IMR-90 (cell line): ENCODE results near the gene ADAMTSL2. TPM values are rescaled to one million over a fixed set of nuclear protein-coding genes. Genes with fewer than 3 reads are reported as not detected.

Experiments used
- ATAC-seq: fragments of 200-7000 bp; cut with Tn5 transposase; 2 replicates; pipeline ENCODE4 v1.9.1; 2020; ENCODE audit warnings: low read depth, mild to moderate bottlenecking, moderate library complexity
- BruUV-seq: library from RNA; stranded (reverse); fragments of 400-500 nt; replicated peaks from 2 replicates; lab custom pipeline; 2021; lab: Mats Ljungman, UMichigan
- CTCF ChIA-PET: fragments of 300-600 bp; formaldehyde crosslinking; extraction: SDS; loops from one replicate; lab custom pipeline; 2021; ENCODE audit warnings: antibody characterized with exemption; lab: Yijun Ruan, JAX
- POLR2A ChIA-PET: fragments of 300-600 bp; sonication (Branson Sonifier 250); formaldehyde crosslinking; loops from one replicate; lab custom pipeline; 2022; ENCODE audit warnings: antibody characterized with exemption; ENCODE audit not compliant: unreplicated experiment; lab: Charles Lee
- DNase-seq: peaks from one replicate; pipeline ENCODE4 v3.0.0; 2013
- H2AFZ ChIP-seq: replicated peaks from 2 replicates; pipeline ENCODE3; 2013; ENCODE audit warnings: low read length, mild to moderate bottlenecking; ENCODE audit not compliant: poor library complexity
- H2AK5ac ChIP-seq: 2 replicates; pipeline ENCODE4 v1.6.1; 2013; ENCODE audit warnings: low read depth, low read length, inconsistent platforms
- H2AK9ac ChIP-seq: replicated peaks from 2 replicates; pipeline ENCODE3; 2013; ENCODE audit warnings: mild to moderate bottlenecking, low read depth, low read length, moderate library complexity; ENCODE audit not compliant: poor library complexity
- H2BK120ac ChIP-seq: 2 replicates; pipeline ENCODE4 v1.6.1; 2013; ENCODE audit warnings: low read depth, low read length, inconsistent platforms
- H2BK15ac ChIP-seq: 3 replicates; pipeline ENCODE4 v1.6.1; 2013; ENCODE audit warnings: low read depth, low read length, inconsistent platforms
- H2BK20ac ChIP-seq: 2 replicates; pipeline ENCODE4 v1.6.1; 2013; ENCODE audit warnings: low read depth, mild to moderate bottlenecking, inconsistent platforms, low read length, moderate library complexity
- H2BK5ac ChIP-seq: 2 replicates; pipeline ENCODE4 v1.6.1; 2013; ENCODE audit warnings: mild to moderate bottlenecking, low read depth, low read length, inconsistent platforms; ENCODE audit not compliant: poor library complexity, severe bottlenecking
- H3K14ac ChIP-seq: replicated peaks from 2 replicates; pipeline ENCODE4 v1.6.1; 2013; ENCODE audit warnings: low read depth, low read length, inconsistent platforms
- H3K18ac ChIP-seq: 2 replicates; pipeline ENCODE4 v1.6.1; 2013; ENCODE audit warnings: low read depth, low read length, control low read depth
- H3K23ac ChIP-seq: 2 replicates; pipeline ENCODE4 v1.6.1; 2013; ENCODE audit warnings: low read depth, low read length, inconsistent platforms
- H3K27ac ChIP-seq: 2 replicates; pipeline ENCODE4 v1.5.1; 2013; ENCODE audit warnings: mild to moderate bottlenecking, control low read depth, low read length; ENCODE audit not compliant: insufficient read depth
- H3K27me3 ChIP-seq: 2 replicates; pipeline ENCODE4 v1.6.1; 2013; ENCODE audit warnings: low read length; ENCODE audit not compliant: control insufficient read depth, insufficient read depth
- H3K36me3 ChIP-seq: 2 replicates; pipeline ENCODE4 v1.6.1; 2013; ENCODE audit warnings: low read length, mixed read lengths; ENCODE audit not compliant: control insufficient read depth, insufficient read depth
- H3K4ac ChIP-seq: 2 replicates; pipeline ENCODE4 v1.6.1; 2013; ENCODE audit warnings: low read depth, low read length, inconsistent platforms
- H3K4me1 ChIP-seq: 2 replicates; pipeline ENCODE4 v1.6.1; 2013; ENCODE audit warnings: low read length, mixed read lengths; ENCODE audit not compliant: control insufficient read depth, insufficient read depth
- H3K4me2 ChIP-seq: 2 replicates; pipeline ENCODE4 v1.6.1; 2013; ENCODE audit warnings: low read depth, mild to moderate bottlenecking, control low read depth, low read length, moderate library complexity
- H3K4me3 ChIP-seq: 2 replicates; pipeline ENCODE4 v1.5.1; 2013; ENCODE audit warnings: low read depth, mild to moderate bottlenecking, control low read depth, low read length, moderate library complexity; ENCODE audit not compliant: insufficient read depth
- H3K56ac ChIP-seq: 2 replicates; pipeline ENCODE4 v1.6.1; 2013; ENCODE audit warnings: low read length, inconsistent platforms; ENCODE audit not compliant: insufficient read depth; ENCODE audit errors: extremely low read depth
- H3K79me1 ChIP-seq, 2 experiments: 2 replicates each; pipeline ENCODE4 v1.6.1; 2013; ENCODE audit warnings: low read length in 2 of 2, inconsistent platforms in 1 of 2, low read depth in 1 of 2
- H3K9ac ChIP-seq: 2 replicates; pipeline ENCODE4 v1.6.1; 2013; ENCODE audit warnings: low read depth, low read length, control low read depth
- H3K9me1 ChIP-seq: 2 replicates; pipeline ENCODE4 v1.6.1; 2013; ENCODE audit warnings: low read length, inconsistent platforms; ENCODE audit not compliant: insufficient read depth
- H3K9me3 ChIP-seq: 2 replicates; pipeline ENCODE4 v1.6.1; 2013; ENCODE audit warnings: low read length; ENCODE audit not compliant: control insufficient read depth, insufficient read depth
- H4K20me1 ChIP-seq: 2 replicates; pipeline ENCODE4 v1.6.1; 2013; ENCODE audit warnings: low read length, inconsistent platforms; ENCODE audit not compliant: insufficient read depth
- H4K5ac ChIP-seq: 2 replicates; pipeline ENCODE4 v1.6.1; 2013; ENCODE audit warnings: mild to moderate bottlenecking, low read depth, low read length, control low read depth
- H4K8ac ChIP-seq, 2 experiments: 2 replicates each; pipeline ENCODE4 v1.6.1; 2013; ENCODE audit warnings: low read depth in 2 of 2, low read length in 2 of 2, control low read depth in 1 of 2, inconsistent platforms in 1 of 2
- H4K91ac ChIP-seq: 2 replicates; pipeline ENCODE4 v1.6.1; 2013; ENCODE audit warnings: low read depth, low read length, inconsistent platforms; ENCODE audit not compliant: insufficient read depth
- BHLHE40 ChIP-seq: fragments of 150-350 bp; IDR thresholded peaks from 2 replicates; pipeline ENCODE4 v1.6.1; 2016; ENCODE audit warnings: mild to moderate bottlenecking, low read depth, low read length
- MAZ ChIP-seq: IDR thresholded peaks from 2 replicates; pipeline ENCODE4 v1.6.1; 2012; ENCODE audit warnings: low read depth, mild to moderate bottlenecking, low read length, improper control_type of control experiment, moderate library complexity, borderline replicate concordance
- MXI1 ChIP-seq: IDR thresholded peaks from 2 replicates; pipeline ENCODE4 v1.6.1; 2012; ENCODE audit warnings: low read depth, mild to moderate bottlenecking, low read length, moderate library complexity, borderline replicate concordance
- NFE2L2 ChIP-seq: fragments of 150-350 bp; IDR thresholded peaks from 2 replicates; pipeline ENCODE4 v1.6.1; 2016; ENCODE audit warnings: low read depth, mild to moderate bottlenecking, low read length
- RFX5 ChIP-seq: IDR thresholded peaks from 2 replicates; pipeline ENCODE4 v1.8.0; 2012; ENCODE audit warnings: low read depth, mild to moderate bottlenecking, low read length, moderate library complexity
- WGBS, 2 experiments: methylation state at CpG; one replicate each; pipeline versions ENCODE4 v1.1.5 to v1.1.7; 2013; ENCODE audit warnings: missing lambda C conversion rate in 2 of 2; ENCODE audit not compliant: insufficient read length in 1 of 2; ENCODE audit errors: extremely low coverage in 2 of 2; 5-methylcytosine and 5-hydroxymethylcytosine counted together
- dilution Hi-C: fragments of 300-500 bp; cut with HindIII; formaldehyde crosslinking; loops from one replicate; pipeline ENCODE4 v1.14.3; 2018; ENCODE audit warnings: low sequenced_read_pairs; ENCODE audit not compliant: unreplicated experiment
- in situ Hi-C: fragments of 300-500 bp; cut with MboI; formaldehyde crosslinking; loops from 3 replicates; pipeline ENCODE4 v1.14.3; 2019; ENCODE audit warnings: low sequenced_read_pairs, inconsistent platforms, mixed read lengths
- intact Hi-C: fragments of 100-400 bp; cut with micrococcal nuclease; formaldehyde crosslinking; loops from 2 replicates; pipeline ENCODE4 v1.10.0; 2022
- polyA plus RNA-seq, 3 experiments: library from polyadenylated mRNA; depleted of rRNA; stranded (reverse); fragments of >200 nt; gene quantifications; 2 replicates each; pipeline ENCODE4 v1.2.3, GENCODE V29; 2012; ENCODE audit warnings: low replicate concordance in 1 of 3
- total RNA-seq: library from RNA; depleted of rRNA; stranded (reverse); fragments of >200 nt; gene quantifications from 2 replicates; pipeline ENCODE4 v1.2.3, GENCODE V29; 2012
- TF ChIP-seq, protein P1 (sequence below): conservative IDR thresholded peaks from 2 replicates; pipeline ENCODE4 v1.5.1; 2012; ENCODE audit warnings: mild to moderate bottlenecking, low read depth, low read length, improper control_type of control experiment

ADAMTSL2 gene
- total and polyA plus RNA-seq, 2 of the 4 experiments (the other 2 are of a cell fraction): not detected

DNA sequence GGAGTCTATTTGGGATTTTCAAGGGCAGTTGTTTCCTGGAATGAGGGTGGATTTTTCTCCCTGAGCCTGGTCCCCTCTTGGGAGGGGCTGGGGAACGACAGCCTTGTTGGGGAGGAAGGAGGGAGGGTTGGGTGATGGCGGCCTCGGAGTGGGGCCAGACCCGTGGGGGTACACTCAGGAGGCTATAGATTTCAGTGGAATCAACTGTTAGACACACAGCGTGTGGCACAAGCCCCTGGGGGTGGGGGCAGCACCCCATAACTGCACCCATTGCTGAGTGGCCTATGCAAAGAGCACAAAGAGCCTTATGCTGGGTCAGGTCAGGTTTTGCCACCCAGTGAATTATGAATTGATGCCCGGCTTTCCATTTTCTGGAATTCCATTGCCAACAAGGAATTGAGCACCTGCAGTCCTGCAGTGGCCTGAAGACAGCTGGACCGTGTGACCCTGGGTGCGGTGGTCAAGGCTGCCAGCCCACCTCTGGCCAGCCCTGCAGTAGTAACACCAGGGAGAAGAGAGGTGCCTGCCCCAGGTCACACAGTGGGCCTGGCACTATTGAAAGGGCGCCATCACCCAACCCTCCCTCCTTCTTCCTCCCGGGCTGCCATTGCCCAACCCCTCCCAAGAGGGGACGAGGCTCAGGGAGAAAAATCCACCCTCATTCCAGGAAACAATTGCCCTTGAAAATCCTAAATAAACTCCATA lies 18.1 kb upstream of the ADAMTSL2 start:
- 43% methylated on average over 5 of the region's 11 CpGs; no CpG with 5 or more reads in 1 of the 2 experiments for WGBS, 2 experiments
- Histone ChIP-seq H3K9ac (no peak overlapping the region), H3K27me3 (peaks cover 56% of the 10 kb centered on the region), H2BK5ac (no peak overlapping the region), H3K4me2 (no peak overlapping the region), H3K18ac (no peak overlapping the region), H3K4me1 (no peaks in the 10 kb centered on the region), H4K8ac (no peak overlapping the region), H3K9me1 (peaks cover 6% of the 10 kb centered on the region; the same call in 1 of the 2 replicates), H4K91ac (no peak overlapping the region), H3K14ac (no peak overlapping the region), H4K20me1 (peaks cover 3% of the 10 kb centered on the region; the same call in 1 of the 2 replicates), H2BK120ac (no peak overlapping the region), H2AK9ac (no peak overlapping the region), H4K5ac (no peak overlapping the region), H3K56ac (no peak overlapping the region), H3K4me3 (no peak overlapping the region), H3K36me3 (no peaks in the 10 kb centered on the region), H2BK15ac (no peak overlapping the region), H3K9me3 (no peaks in the 10 kb centered on the region), H3K4ac (no peak overlapping the region), H2AK5ac (no peak overlapping the region), H2BK20ac (no peak overlapping the region), H2AFZ (no peak overlapping the region), H3K79me1 (no peaks in the 10 kb centered on the region), H3K27ac (no peak overlapping the region), H3K23ac (no peak overlapping the region)
- no peak for ATAC-seq
- intact Hi-C loops: no loop called here
- in situ Hi-C loops: no loop called here
- ChIA-PET POLR2A (no interaction called here), CTCF (no interaction called here)
- no peak for DNase-seq
- TF ChIP-seq, protein P1, sequence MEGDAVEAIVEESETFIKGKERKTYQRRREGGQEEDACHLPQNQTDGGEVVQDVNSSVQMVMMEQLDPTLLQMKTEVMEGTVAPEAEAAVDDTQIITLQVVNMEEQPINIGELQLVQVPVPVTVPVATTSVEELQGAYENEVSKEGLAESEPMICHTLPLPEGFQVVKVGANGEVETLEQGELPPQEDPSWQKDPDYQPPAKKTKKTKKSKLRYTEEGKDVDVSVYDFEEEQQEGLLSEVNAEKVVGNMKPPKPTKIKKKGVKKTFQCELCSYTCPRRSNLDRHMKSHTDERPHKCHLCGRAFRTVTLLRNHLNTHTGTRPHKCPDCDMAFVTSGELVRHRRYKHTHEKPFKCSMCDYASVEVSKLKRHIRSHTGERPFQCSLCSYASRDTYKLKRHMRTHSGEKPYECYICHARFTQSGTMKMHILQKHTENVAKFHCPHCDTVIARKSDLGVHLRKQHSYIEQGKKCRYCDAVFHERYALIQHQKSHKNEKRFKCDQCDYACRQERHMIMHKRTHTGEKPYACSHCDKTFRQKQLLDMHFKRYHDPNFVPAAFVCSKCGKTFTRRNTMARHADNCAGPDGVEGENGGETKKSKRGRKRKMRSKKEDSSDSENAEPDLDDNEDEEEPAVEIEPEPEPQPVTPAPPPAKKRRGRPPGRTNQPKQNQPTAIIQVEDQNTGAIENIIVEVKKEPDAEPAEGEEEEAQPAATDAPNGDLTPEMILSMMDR: no peak
- TF ChIP-seq RFX5 (no peak), MXI1 (no peak), NFE2L2 (no peak), MAZ (no peak), BHLHE40 (no peak)
- dilution Hi-C loops: no loop called here
- no TSS peak for BruUV-seq
